HTERT RPE-1 (cell line): Measurements from ENCODE around the gene GYG2.
"Not testable (repeated sequence)": the region's sequence is repeated elsewhere in the genome, so short reads cannot be mapped to it uniquely, and the experiment has no call there.

Source experiments
- in situ Hi-C: fragments of 300-500 bp; cut with MboI; formaldehyde crosslinking; loops from 4 replicates; pipeline ENCODE4 v1.14.3; 2020; ENCODE audit warnings: low sequenced_read_pairs

GYG2 gene

DNA sequence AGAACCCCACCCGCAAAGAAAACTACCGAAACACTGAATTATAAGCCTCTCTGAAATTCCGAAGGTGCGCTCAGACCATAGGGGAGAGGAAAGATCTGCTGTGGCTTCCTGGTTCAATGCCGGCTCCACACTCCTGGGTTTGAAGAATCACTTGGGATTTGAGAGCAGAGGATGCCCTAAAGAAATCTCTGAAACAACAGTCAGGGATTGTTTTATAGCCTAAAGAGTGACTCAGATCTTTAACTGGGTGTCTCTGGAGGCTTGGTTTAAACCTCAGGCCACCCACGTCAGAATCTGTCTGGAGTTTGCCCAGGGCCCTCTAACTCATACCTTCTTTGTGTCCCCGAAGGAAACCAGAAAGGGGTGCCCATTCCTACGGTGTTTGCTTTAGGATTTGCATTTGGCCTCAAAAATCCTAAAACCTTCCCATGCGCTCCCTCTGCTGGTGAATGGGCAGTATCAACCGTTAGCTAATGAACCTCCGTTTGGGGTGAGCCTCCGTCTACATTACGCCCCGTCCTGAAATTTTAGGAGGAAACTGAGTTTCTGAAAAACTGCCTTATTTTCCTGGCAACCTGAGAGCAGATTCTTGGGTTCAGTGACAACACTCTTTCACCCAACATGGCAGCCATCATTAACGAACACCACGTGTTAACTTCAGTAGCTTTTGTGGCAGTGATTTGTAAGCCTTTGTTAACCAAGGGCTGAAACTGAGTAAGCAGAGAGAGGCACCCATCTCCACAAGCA lies 16.4 kb upstream of the GYG2 start:
- in situ Hi-C loops: not testable (repeated sequence)

- in situ Hi-C loops: no loop called here
Observed at GRCh38 chrX:2817036-2817435, 11.7 kb upstream of the GYG2 start.

DNA sequence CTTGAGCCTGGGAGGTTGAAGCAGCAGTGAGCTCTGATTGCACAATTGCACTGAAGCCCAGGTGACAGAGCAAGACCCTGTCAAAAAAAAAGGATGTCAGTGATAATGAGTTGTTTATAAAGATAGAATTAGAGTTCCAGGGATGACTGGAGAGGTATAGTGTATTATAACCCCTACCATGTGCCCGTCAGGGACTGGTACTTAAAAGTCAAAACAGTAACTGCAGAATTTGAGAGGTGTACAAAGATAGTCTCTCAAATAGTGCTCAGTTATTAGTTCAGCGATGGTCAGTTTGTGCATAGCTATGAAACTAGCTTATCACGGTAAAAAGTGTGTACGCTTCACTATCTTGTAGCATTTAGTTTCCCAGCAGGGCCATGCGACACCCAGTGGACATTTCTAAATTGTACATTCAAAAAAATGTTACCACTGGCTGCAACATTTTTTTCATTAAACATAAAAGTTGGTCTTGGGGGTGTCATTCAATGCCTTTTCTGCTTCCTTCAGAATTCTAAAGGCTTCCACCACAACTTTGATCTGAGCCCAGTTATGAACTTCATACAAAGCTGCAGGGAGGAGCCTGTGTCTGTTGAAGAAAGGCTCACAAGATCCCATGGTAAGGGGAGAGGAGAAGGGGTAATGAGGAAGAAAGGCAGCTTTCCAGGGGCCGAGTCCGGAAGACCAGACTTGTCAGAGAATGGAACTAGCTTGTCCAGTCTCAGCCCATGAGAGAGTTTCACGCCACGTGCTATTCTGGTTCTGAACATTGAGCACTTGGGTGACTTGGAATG lies 9.2 kb upstream of the GYG2 start:
- in situ Hi-C loops: no loop called here

GRCh38 chrX:2820136-2820771 lies 8.5 kb upstream of the GYG2 start:
- in situ Hi-C loops: no loop called here

DNA sequence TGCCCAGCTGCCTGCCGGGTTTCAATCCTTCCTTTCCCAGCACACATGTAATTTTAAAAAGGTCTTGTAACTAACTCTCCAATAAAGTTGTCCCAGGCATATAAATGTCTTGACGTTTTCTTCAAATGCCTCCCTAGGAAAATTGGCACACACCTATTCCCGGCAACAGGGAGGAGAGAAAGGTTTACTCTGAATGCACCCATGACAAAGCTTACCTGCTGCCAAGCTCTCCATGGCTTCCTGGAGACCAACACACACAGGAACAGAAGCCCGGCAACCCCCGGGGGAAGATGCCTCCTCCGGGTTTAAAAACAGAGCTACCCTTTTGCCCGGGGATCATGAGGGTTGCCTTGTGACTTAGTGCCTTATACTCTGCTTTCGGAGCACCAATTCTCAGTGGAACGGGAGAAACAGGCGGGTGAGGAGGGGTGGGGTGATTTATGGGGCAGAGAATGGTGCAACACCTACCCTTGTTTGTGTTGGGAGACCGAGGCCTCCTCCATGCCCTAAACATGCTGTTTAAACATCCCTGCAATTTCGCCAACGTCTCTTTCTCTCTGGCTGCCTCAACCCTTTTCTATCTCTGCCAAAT lies 4.8 kb upstream of the GYG2 start:
- in situ Hi-C loops: no loop called here

- in situ Hi-C loops: no loop called here
Observed at GRCh38 chrX:2824886-2825285, 3.8 kb upstream of the GYG2 start.

GRCh38 chrX:2828959-2829411 lies 255 bp downstream of the GYG2 start:
- in situ Hi-C loops: no loop called here

GRCh38 chrX:2829469-2830246 lies 928 bp downstream of the GYG2 start:
- in situ Hi-C loops: no loop called here

- in situ Hi-C loops: no loop called here
Observed at GRCh38 chrX:2831471-2832228, 2.9 kb downstream of the GYG2 start.

GRCh38 chrX:2837961-2838360 lies 9.2 kb downstream of the GYG2 start:
- in situ Hi-C loops: no loop called here

GRCh38 chrX:2840961-2841360 lies 12.2 kb downstream of the GYG2 start:
- in situ Hi-C loops: no loop called here

- in situ Hi-C loops: no loop called here
Observed at GRCh38 chrX:2841537-2841936, 12.8 kb downstream of the GYG2 start.

- in situ Hi-C loops: no loop called here
Observed at GRCh38 chrX:2846992-2847391, 18.3 kb downstream of the GYG2 start.

GRCh38 chrX:2848871-2849301 lies 20.2 kb downstream of the GYG2 start:
- in situ Hi-C loops: no loop called here

- in situ Hi-C loops: no loop called here
Observed at GRCh38 chrX:2854918-2855317, 26.2 kb downstream of the GYG2 start.

- in situ Hi-C loops: no loop called here
Observed at GRCh38 chrX:2855761-2856160, 27.0 kb downstream of the GYG2 start.

- in situ Hi-C loops: no loop called here
Observed at GRCh38 chrX:2857566-2857965, 28.8 kb downstream of the GYG2 start.

DNA sequence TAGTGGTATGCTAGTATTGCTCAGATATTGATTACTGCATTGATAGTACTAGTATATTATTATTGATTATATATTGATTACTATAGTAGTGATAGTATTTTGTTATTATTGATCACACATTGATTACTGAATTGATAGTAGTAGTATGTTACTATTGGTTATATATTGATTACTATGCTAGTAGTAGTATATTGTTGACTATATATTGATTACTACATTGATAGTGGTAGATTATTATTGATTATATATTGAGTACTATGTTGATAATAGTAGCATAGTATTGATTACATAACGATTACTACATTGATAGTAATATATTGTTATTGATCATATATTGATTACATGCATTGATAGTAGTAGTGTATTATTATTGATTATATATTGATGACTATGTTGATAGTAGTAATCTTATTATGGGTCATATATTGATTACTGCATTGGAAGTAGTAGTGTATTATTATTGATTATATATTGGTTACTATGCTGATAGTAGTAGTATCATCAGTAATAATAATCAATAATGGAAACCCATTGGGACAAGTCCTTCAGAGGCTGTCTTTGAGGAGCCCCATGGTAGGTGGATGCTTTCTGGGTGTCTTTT lies 30.6 kb downstream of the GYG2 start:
- in situ Hi-C loops: no loop called here

DNA sequence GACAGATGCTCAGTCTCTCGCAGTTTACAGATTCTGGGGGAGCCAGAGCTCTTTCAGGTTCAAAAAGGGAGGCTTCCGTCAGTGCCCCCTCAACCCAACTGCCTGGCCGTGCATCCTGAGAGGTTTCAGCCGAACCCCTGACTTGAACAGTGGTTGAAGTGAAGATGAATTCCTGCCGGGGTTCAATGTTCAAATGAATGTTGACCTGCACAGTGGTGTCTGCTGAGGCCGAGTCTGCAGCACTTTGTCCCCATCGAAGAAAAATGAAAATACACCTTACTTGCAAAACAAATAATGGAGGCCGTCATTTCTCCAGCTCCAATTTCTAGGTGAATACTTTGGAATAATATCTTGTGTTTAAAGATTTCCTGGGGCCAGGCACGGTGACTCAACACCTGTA lies 33.7 kb downstream of the GYG2 start:
- in situ Hi-C loops: no loop called here
